ENCODE measurements around the gene PDE1A. TPM values are rescaled to one million over a fixed set of nuclear protein-coding genes. Genes with fewer than 3 reads are reported as not detected.

PDE1A gene
- total RNA-seq, 1 experiment from 2014 or later: 3.1 TPM

GRCh38 chr2:182298456-182298855, 128.4 kb downstream of the PDE1A start:
- no peaks in the 10 kb centered on the region for H3K36me3 ChIP-seq (ENCODE audit: insufficient read depth, low read length, poor library complexity, severe bottlenecking)
- no TSS peak for BruUV-seq (replicated peaks)
- H3K27me3 ChIP-seq (replicated peaks; ENCODE audit: insufficient read depth, low read depth, low read length, poor library complexity): no peaks in the 10 kb centered on the region
- intact Hi-C loops (cut with micrococcal nuclease; ENCODE audit: unreplicated experiment): no loop called here
- DNase-seq (ENCODE audit: low spot score): no peak
- POLR2A ChIA-PET (ENCODE audit: low non-redundant PET): no interaction called here
- no peak overlapping the region for H3K27ac ChIP-seq (ENCODE audit: low read depth, low read length, poor library complexity, severe bottlenecking)
- H3K9me3 ChIP-seq (ENCODE audit: low read depth, low read length, poor library complexity, severe bottlenecking): no peaks in the 10 kb centered on the region
- TF ChIP-seq CTCF (conservative IDR thresholded peaks at IDR 0.05; ENCODE audit: low read depth, low read length) (no peak), EZH2 (IDR thresholded peaks at IDR 0.05; ENCODE audit: borderline replicate concordance, low read depth, low read length, poor library complexity, severe bottlenecking) (no peak)
- CTCF ChIA-PET: no interaction called here
- H3K4me1 ChIP-seq (ENCODE audit: insufficient read depth, low read length, poor library complexity, severe bottlenecking): no peaks in the 10 kb centered on the region
- no peak overlapping the region for H3K4me3 ChIP-seq (ENCODE audit: low read depth, low read length, poor library complexity, severe bottlenecking)

- no peaks in the 10 kb centered on the region for H3K27me3 ChIP-seq (replicated peaks; ENCODE audit: insufficient read depth, low read depth, low read length, poor library complexity)
- no TSS peak for BruUV-seq (replicated peaks)
- no peak overlapping the region for H3K4me3 ChIP-seq (ENCODE audit: low read depth, low read length, poor library complexity, severe bottlenecking)
- no peak overlapping the region for H3K27ac ChIP-seq (ENCODE audit: low read depth, low read length, poor library complexity, severe bottlenecking)
- intact Hi-C loops (cut with micrococcal nuclease; ENCODE audit: unreplicated experiment): no loop called here
- H3K9me3 ChIP-seq (ENCODE audit: low read depth, low read length, poor library complexity, severe bottlenecking): no peaks in the 10 kb centered on the region
- peaks cover 10% of the 10 kb centered on the region for H3K4me1 ChIP-seq (ENCODE audit: insufficient read depth, low read length, poor library complexity, severe bottlenecking)
- no peaks in the 10 kb centered on the region for H3K36me3 ChIP-seq (ENCODE audit: insufficient read depth, low read length, poor library complexity, severe bottlenecking)
- CTCF ChIA-PET: no interaction called here
- POLR2A ChIA-PET (ENCODE audit: low non-redundant PET): no interaction called here
- TF ChIP-seq CTCF (conservative IDR thresholded peaks at IDR 0.05; ENCODE audit: low read depth, low read length) (no peak), EZH2 (IDR thresholded peaks at IDR 0.05; ENCODE audit: borderline replicate concordance, low read depth, low read length, poor library complexity, severe bottlenecking) (no peak)
- peak; percentile 28 for DNase-seq (ENCODE audit: low spot score)
Measured at GRCh38 chr2:182291296-182291695, 135.5 kb downstream of the PDE1A start.

GRCh38 chr2:182283512-182283911, 143.3 kb downstream of the PDE1A start:
- Histone ChIP-seq H3K4me1 (ENCODE audit: insufficient read depth, low read length, poor library complexity, severe bottlenecking) (no peaks in the 10 kb centered on the region), H3K27ac (ENCODE audit: low read depth, low read length, poor library complexity, severe bottlenecking) (no peak overlapping the region), H3K4me3 (ENCODE audit: low read depth, low read length, poor library complexity, severe bottlenecking) (no peak overlapping the region), H3K36me3 (ENCODE audit: insufficient read depth, low read length, poor library complexity, severe bottlenecking) (no peaks in the 10 kb centered on the region), H3K27me3 (replicated peaks; ENCODE audit: insufficient read depth, low read depth, low read length, poor library complexity) (no peaks in the 10 kb centered on the region), H3K9me3 (ENCODE audit: low read depth, low read length, poor library complexity, severe bottlenecking) (peaks cover 6% of the 10 kb centered on the region)
- TF ChIP-seq CTCF (conservative IDR thresholded peaks at IDR 0.05; ENCODE audit: low read depth, low read length): no peak
- no peak for TF ChIP-seq EZH2 (IDR thresholded peaks at IDR 0.05; ENCODE audit: borderline replicate concordance, low read depth, low read length, poor library complexity, severe bottlenecking)
- no TSS peak for BruUV-seq (replicated peaks)
- ChIA-PET POLR2A (ENCODE audit: low non-redundant PET) (no interaction called here), CTCF (no interaction called here)
- DNase-seq (ENCODE audit: low spot score): peak; percentile 49
- intact Hi-C loops (cut with micrococcal nuclease; ENCODE audit: unreplicated experiment): no loop called here
